Activated CD4-positive, alpha-beta T cell treated with anti-CD3 and anti-CD28 coated beads, Interleukin-2, amount 50 U/mL, for 48 hours (primary cell): Measurements from ENCODE around the gene ADGRG1.

Source experiments
- DNase-seq, 2 experiments: peaks; one replicate each; pipeline ENCODE4 v3.0.0-alpha.2; 2020

ADGRG1 gene

GRCh38 chr16:57687363-57687929 is 59.0 kb downstream of the ADGRG1 start:
- no peak for DNase-seq

DNA sequence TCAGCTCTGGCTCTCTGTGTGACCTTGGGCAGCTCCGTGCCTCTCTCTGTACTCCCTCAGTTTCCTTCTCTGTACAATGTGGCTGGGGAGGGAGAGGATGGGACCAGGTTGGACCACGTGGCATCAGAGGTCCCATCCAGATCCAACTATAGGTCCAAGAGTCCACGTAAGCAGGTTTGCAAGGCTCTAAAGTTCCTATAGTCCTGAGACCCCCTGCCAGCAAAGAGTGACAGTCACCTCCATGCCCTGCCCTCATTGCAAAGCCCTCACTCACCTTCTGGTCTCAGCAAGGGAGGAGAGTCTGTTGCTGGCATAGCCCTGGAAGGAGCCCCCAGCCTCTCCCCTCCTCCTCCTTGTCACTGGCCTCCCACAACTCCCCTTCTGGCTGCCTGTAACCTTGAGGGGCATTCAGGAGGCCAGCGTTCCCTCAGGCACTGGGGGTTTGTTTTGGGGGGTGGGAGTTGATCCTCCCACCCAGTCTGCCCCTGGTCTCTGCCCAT is 60.1 kb downstream of the ADGRG1 start:
- no peak for DNase-seq

DNA sequence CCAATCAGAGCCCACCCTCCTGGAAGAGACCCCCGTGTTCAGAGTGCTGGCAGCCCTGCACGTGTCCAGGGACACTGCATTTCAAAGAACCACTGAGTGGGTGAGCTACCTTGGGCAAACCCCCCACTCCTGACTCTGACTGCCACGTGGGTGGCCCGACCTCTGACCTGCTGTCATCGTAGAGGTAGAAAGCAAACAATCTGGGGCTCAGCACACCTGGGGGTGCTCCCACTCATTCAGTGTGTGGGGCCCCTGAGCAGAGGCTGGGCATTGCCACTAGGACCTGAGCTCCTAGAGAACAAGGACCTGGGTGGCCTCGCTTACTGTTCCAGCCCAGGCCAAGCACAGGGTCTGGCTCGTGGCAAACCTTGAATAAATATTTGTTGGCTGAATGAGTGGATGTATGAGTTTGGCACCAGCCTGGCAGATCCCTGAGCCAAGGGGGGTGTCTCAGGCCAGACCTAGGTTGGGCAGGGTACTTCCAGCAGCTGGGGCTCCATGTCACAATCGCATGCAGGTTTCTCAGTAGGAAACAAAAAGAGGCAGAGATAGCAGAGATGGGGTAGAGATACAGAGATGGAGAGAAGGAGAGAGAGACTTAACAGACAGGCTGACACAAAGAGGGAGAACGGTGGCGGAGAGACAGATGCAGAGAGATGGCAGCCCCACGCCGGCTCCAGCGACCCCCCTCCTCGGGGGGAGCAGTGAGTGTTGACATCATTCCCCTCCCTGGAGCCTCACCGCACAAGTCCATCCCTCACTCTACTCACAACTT is 60.7 kb downstream of the ADGRG1 start:
- no peak for DNase-seq

- DNase-seq: peak in 1 of 2 experiments; percentile 28
Observed at GRCh38 chr16:57689762-57690558, 61.5 kb downstream of the ADGRG1 start.

- no peak for DNase-seq
Observed at GRCh38 chr16:57690782-57691471, 62.5 kb downstream of the ADGRG1 start.

DNA sequence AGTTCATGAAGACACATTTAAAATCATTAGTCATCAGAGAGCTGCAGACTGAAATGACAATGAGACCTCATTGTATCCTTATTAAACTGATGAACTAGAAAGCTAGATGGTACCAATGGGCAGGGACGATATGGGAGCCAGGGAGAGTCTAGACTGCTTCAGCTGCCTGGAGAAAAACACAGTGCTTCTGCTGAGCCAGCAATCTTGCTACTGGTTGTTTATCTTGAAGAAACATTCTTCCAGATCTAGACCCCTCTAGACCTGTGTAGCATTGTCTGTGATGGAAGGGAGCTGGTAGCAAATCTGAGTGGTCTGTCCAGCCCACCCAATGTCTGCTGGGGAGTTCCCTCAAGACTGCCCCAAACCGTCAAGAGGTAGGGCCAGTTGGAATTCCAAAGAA is 64.2 kb downstream of the ADGRG1 start:
- DNase-seq: no peak

GRCh38 chr16:57693550-57693949 is 65.1 kb downstream of the ADGRG1 start:
- no peak for DNase-seq

GRCh38 chr16:57694231-57694724 is 65.8 kb downstream of the ADGRG1 start:
- DNase-seq: no peak

DNA sequence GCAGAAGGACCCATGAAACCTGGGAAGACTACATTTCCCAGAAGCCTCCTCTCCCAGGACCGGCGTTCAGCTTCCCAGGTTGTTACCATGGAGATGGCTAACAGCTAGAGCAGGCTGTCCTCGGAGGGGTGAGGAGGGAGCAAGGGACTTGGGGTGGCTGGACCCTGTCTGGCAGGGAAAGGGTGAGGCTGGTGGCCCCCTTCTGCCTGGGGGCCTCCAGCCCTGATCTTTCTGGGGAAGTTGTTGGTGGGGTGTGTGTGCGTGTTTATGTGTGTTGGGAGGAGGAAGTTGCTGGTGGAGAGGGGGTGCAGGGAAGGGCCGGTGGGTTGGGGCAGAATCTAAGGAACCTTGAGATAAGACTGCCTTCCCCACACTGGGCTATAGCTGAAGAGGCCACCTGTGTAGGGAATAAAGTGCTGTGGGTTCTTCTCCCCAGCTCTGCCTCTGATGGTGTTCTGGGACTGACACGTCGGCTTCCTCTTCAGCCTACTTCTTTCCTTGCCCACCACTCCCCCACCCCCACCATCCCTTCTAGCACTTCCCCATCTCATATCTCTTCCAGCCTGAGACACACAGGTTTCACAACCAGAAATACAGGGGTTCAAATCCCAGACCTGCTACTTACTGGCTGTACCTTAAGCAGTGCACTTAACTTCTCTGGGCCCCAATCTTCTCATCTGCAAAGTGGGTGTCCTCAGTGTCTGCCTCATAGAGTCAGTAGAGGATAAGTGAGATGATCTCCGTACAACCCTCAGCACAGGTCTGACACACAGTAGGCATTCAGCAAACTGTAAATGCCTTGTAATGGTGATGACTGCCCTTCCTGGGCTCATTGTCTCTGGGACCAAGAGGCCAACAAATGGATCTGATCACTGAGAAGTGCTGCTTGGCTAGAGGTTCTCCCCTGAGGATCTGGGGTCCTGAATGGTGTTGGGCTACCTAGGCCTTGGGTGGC is 66.6 kb downstream of the ADGRG1 start, which contains the start of gene DRC7:
DRC7 (plus strand) TSS at position 82 of the 955 bp plus-strand sequence. CDS start 3,144 bp downstream, outside the sequence.
- peak in 1 of 2 experiments; percentile 25 for DNase-seq

- DNase-seq: no peak
Observed at GRCh38 chr16:57695680-57696069, 67.2 kb downstream of the ADGRG1 start.

- no peak for DNase-seq
Observed at GRCh38 chr16:57696240-57696639, 67.8 kb downstream of the ADGRG1 start.

GRCh38 chr16:57697896-57698537 is 69.6 kb downstream of the ADGRG1 start:
- DNase-seq: no peak

DNA sequence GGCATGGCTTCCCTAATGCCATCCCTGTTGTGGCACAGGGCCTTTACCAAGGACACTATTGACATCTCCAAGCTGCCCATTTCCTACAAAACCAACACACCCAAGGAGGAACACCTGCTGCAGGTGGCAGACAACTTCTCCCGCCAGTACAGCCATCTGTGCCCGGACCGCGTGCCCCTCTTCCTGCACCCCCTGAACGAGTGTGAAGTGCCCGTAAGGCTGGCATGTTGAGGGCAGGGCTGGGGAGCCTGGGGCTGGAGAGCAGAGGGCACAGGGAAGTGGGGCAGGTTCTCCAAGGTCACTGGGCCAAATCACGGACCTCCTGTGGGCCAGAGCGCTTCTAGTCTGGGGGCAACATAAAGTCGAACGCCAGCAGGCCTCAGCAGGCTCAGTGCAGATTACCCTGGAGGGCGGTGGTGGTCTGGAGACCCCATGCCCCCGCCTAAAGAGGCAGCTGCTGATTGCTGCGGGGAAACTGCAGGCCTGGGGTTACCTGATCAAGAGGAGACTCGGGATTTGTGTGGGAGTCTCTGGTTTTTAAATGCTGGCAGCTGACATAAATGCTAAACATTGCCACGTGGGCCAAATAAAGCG is 70.5 kb downstream of the ADGRG1 start:
- DNase-seq: no peak

DNA sequence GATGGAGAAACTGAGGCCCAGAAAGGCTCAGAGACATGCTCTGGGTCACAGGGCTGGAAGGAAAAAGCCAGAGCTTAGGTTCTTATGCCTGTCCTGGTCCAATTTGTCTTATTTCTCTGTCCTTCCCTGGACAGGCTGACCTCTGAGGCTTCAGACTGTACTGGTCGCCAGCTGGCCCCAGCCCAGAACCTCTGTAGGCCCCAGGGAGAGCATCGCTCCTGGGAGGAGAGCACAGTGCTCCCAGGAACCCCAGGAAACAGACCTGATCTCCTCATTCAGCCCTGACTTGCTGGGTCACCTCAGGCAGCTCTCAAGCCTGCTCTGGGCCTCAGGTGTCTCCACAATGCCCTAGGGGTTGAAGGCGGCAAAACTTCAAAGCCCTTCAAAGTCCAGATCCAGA is 71.1 kb downstream of the ADGRG1 start:
- no peak for DNase-seq

DNA sequence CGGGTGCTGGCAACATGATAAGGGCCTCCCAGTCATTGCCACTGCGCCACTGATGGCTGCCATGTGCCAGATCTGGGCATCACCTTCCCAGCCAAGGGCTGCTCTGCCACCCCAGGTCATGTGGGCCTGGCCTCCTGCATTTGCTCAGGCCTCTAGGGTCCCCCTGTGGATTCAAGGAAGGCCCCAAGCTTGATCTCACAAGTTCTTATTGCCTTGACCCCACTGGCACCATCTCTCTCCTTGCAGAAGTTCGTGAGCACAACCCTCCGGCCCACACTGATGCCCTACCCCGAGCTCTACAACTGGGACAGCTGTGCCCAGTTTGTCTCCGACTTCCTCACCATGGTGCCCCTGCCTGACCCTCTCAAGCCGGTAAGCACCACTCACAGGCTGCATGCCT is 71.5 kb downstream of the ADGRG1 start:
- DNase-seq: no peak

GRCh38 chr16:57700781-57701551 is 72.5 kb downstream of the ADGRG1 start:
- DNase-seq: no peak

GRCh38 chr16:57701759-57702371 is 73.4 kb downstream of the ADGRG1 start:
- no peak for DNase-seq

- DNase-seq: no peak
Observed at GRCh38 chr16:57703416-57704010, 75.1 kb downstream of the ADGRG1 start.
